ENCODE measurements around the gene SEMA4F.

The SEMA4F gene

GRCh38 chr2:74708296-74708695 lies 54.2 kb downstream of the SEMA4F start:
- FAIRE-seq: no peak

GRCh38 chr2:74708883-74709282 lies 54.8 kb downstream of the SEMA4F start:
- no peak for FAIRE-seq

GRCh38 chr2:74712223-74713053 lies 58.4 kb downstream of the SEMA4F start:
- no peak for FAIRE-seq

GRCh38 chr2:74714691-74715080 lies 60.6 kb downstream of the SEMA4F start:
- FAIRE-seq: no peak

- FAIRE-seq: peak; percentile 95
These were observed 61.2 kb downstream of the SEMA4F start for GRCh38 chr2:74715081-74715791.

GRCh38 chr2:74715880-74716279 lies 61.8 kb downstream of the SEMA4F start:
- FAIRE-seq: no peak

GRCh38 chr2:74719066-74719465 lies 65.0 kb downstream of the SEMA4F start:
- FAIRE-seq: no peak

- peak; percentile 39 for FAIRE-seq
These were observed 67.3 kb downstream of the SEMA4F start for GRCh38 chr2:74721316-74721715.

- FAIRE-seq: no peak
These were observed 70.4 kb downstream of the SEMA4F start for GRCh38 chr2:74724496-74724895.

- FAIRE-seq: no peak
These were observed 71.2 kb downstream of the SEMA4F start for GRCh38 chr2:74725287-74725686.

GRCh38 chr2:74728842-74729241 lies 74.8 kb downstream of the SEMA4F start:
- FAIRE-seq: no peak

- FAIRE-seq: no peak
These were observed 76.5 kb downstream of the SEMA4F start for GRCh38 chr2:74730530-74730929.

All from G401.6 (cell line).